ENCODE data around the gene SLC18B1. TPM values are rescaled to one million over a fixed set of nuclear protein-coding genes. Genes with fewer than 3 reads are reported as not detected.

Gene SLC18B1
- total and polyA plus RNA-seq, 10 of the 15 experiments (the other 5 are each of a cell fraction or from before 2014, with no cell fraction given): 3.5 to 11.8 (median 7.1) TPM

- 62% methylated on average over 10 of the region's 10 CpGs for WGBS (ENCODE audit: insufficient coverage, insufficient replicate concordance, low lambda C conversion rate, missing lambda C conversion rate)
- no peak for DNase-seq (ENCODE audit: low read depth, low spot score)
- H4K20me1 ChIP-seq (ENCODE audit: control insufficient read depth, insufficient read depth): no peaks in the 10 kb centered on the region
- RAD21 ChIA-PET (ENCODE audit: unreplicated experiment): no interaction called here
- no peak overlapping the region for H3K4me3 ChIP-seq
- FAIRE-seq: no peak
- in situ Hi-C loops (cut with MboI): no loop called here
- POLR2A ChIA-PET: interaction anchor here (0.7 kb wide), 1 partner anchor 63 kb away, joined by 4 read pairs; no protein-coding TSS in a partner anchor
- CTCF ChIA-PET: interaction anchor here (0.6 to 0.9 kb wide), 2 partner anchors 10 to 833 kb away, joined by 3 read pairs; no protein-coding TSS in a partner anchor
- no peak overlapping the region for H3K27ac ChIP-seq (ENCODE audit: control insufficient read depth, insufficient read depth)
- SMC1A ChIA-PET (ENCODE audit: uncharacterized antibody, unreplicated experiment): no interaction called here
- no peak overlapping the region for H2AFZ ChIP-seq (ENCODE audit: control insufficient read depth, low read depth, low read length)
- H3K4me1 ChIP-seq (ENCODE audit: control insufficient read depth, insufficient read depth, low read length): no peaks in the 10 kb centered on the region
- ATAC-seq: no peak
- H3K27me3 ChIP-seq (replicated peaks in 1 of 2; ENCODE audit: control insufficient read depth in 2 of 2, insufficient read depth in 2 of 2, low read length in 1 of 2): 0 out of 4 replicates have a peak, but pooled peaks cover 0 to 2% of the 10 kb centered on the region in 2 experiments
- no peak overlapping the region for H3K4me2 ChIP-seq (ENCODE audit: control insufficient read depth, insufficient read depth)
- H3K36me3 ChIP-seq (ENCODE audit: control insufficient read depth in 2 of 2, insufficient read depth in 2 of 2, low read length in 1 of 2): no peaks in the 10 kb centered on the region
- BruUV-seq (replicated peaks): no TSS peak
- no peak overlapping the region for H3K9ac ChIP-seq (ENCODE audit: control insufficient read depth, insufficient read depth, low read length)
- H3K9me3 ChIP-seq (replicated peaks; ENCODE audit: control insufficient read depth, insufficient read depth, low read length): no peaks in the 10 kb centered on the region
- H3K79me2 ChIP-seq (ENCODE audit: control insufficient read depth, insufficient read depth, low read length): no peaks in the 10 kb centered on the region
- intact Hi-C loops (cut with micrococcal nuclease; ENCODE audit: unreplicated experiment): no loop called here
- TF ChIP-seq HDGF (IDR thresholded peaks at IDR 0.05): no peak
- TF ChIP-seq NFYB (IDR thresholded peaks at IDR 0.05; ENCODE audit: insufficient read depth, low read depth, low read length): no peak
- TF ChIP-seq TAF1 (IDR thresholded peaks at IDR 0.05; ENCODE audit: borderline replicate concordance, low read depth, low read length): no peak
- no peak for TF ChIP-seq SIX5 (IDR thresholded peaks at IDR 0.05; ENCODE audit: low read depth, low read length, severe bottlenecking)
- no peak for TF ChIP-seq USF2 (IDR thresholded peaks at IDR 0.05; ENCODE audit: borderline replicate concordance, low read depth, low read length)
- no peak for TF ChIP-seq CREM (IDR thresholded peaks at IDR 0.05; ENCODE audit: low read depth)
- TF ChIP-seq RAD21 (IDR thresholded peaks at IDR 0.05; ENCODE audit: insufficient read depth, low read depth, low read length): no peak
- no peak for TF ChIP-seq MXI1 (IDR thresholded peaks at IDR 0.05; ENCODE audit: low read depth, low read length)
- no peak for TF ChIP-seq SPI1 (IDR thresholded peaks at IDR 0.05; ENCODE audit: borderline replicate concordance, insufficient read depth, low read depth, low read length)
- TF ChIP-seq CTCF (IDR thresholded peaks at IDR 0.05 in 2 of 3, conservative IDR thresholded peaks at IDR 0.05 in 1 of 3; ENCODE audit: control insufficient read depth in 2 of 3, extremely low read depth in 1 of 3, insufficient read depth in 1 of 3, low read depth in 3 of 3, low read length in 3 of 3): no peak
- TF ChIP-seq CBX5 (IDR thresholded peaks at IDR 0.05; ENCODE audit: low read depth): no peak
- TF ChIP-seq CHD1 (IDR thresholded peaks at IDR 0.05; ENCODE audit: low read depth, low read length): no peak
- no peak for TF ChIP-seq BMI1 (IDR thresholded peaks at IDR 0.05; ENCODE audit: borderline replicate concordance)
- TF ChIP-seq MEF2B (IDR thresholded peaks at IDR 0.05; ENCODE audit: partially characterized antibody, poor library complexity, severe bottlenecking): no peak
- no peak for TF ChIP-seq CBFB (IDR thresholded peaks at IDR 0.05; ENCODE audit: low read depth)
- no peak for TF ChIP-seq SREBF1 (IDR thresholded peaks at IDR 0.05; ENCODE audit: low read length)
- TF ChIP-seq ZNF384 (IDR thresholded peaks at IDR 0.05; ENCODE audit: borderline replicate concordance, low read depth, low read length): no peak
- TF ChIP-seq REST (IDR thresholded peaks at IDR 0.05; ENCODE audit: low read depth, low read length): no peak
Measured at GRCh38 chr6:132719736-132720448, 78.5 kb downstream of the SLC18B1 start.

All from GM12878 (cell line).